GM23338 (cell line): ENCODE results near the gene LPIN1. TPM values are rescaled to one million over a fixed set of nuclear protein-coding genes. Genes with fewer than 3 reads are reported as not detected.

Experiments
- ATAC-seq: fragments of 200-7000 bp; cut with Tn5 transposase; 3 replicates; pipeline ENCODE4 v1.9.1; 2020
- DNase-seq: peaks from one replicate; pipeline ENCODE4 v3.0.0-alpha.2; 2015; ENCODE audit warnings: low spot score
- H2AFZ ChIP-seq: fragments of 200-600 bp; sonication (generic); 2 replicates; pipeline ENCODE4 v1.8.0; 2016; ENCODE audit warnings: antibody characterized with exemption, mild to moderate bottlenecking, moderate library complexity
- H3F3A ChIP-seq: fragments of 200-600 bp; sonication (generic); replicated peaks from 2 replicates; pipeline ENCODE4 v1.8.0; 2017; ENCODE audit warnings: antibody characterized with exemption, mixed run types, low read depth
- H3K27ac ChIP-seq: fragments of 200-600 bp; sonication (generic); 2 replicates; pipeline ENCODE4 v1.6.1; 2016; ENCODE audit warnings: low read depth
- H3K27me3 ChIP-seq: fragments of 200-600 bp; sonication (generic); 2 replicates; pipeline ENCODE4 v1.8.0; 2016; ENCODE audit warnings: mild to moderate bottlenecking, mixed run types, moderate library complexity; ENCODE audit not compliant: insufficient read depth
- H3K36me3 ChIP-seq: fragments of 200-600 bp; sonication (generic); 2 replicates; pipeline ENCODE4 v1.8.0; 2016; ENCODE audit warnings: mild to moderate bottlenecking; ENCODE audit not compliant: insufficient read depth
- H3K4me1 ChIP-seq: fragments of 200-600 bp; sonication (generic); 2 replicates; pipeline ENCODE4 v1.8.0; 2016; ENCODE audit warnings: mild to moderate bottlenecking, moderate library complexity; ENCODE audit not compliant: insufficient read depth
- H3K4me2 ChIP-seq: fragments of 200-600 bp; sonication (generic); 2 replicates; pipeline ENCODE4 v1.7.1; 2017; ENCODE audit warnings: mixed run types
- H3K4me3 ChIP-seq: fragments of 200-600 bp; sonication (generic); 2 replicates; pipeline ENCODE4 v1.6.1; 2016; ENCODE audit warnings: mixed run types
- H3K79me2 ChIP-seq: fragments of 200-600 bp; sonication (generic); replicated peaks from 2 replicates; pipeline ENCODE4 v1.8.0; 2017; ENCODE audit warnings: mild to moderate bottlenecking; ENCODE audit not compliant: insufficient read depth
- H3K9me2 ChIP-seq: fragments of 200-600 bp; sonication (generic); 2 replicates; pipeline ENCODE4 v1.8.0; 2017; ENCODE audit not compliant: insufficient read depth
- H4K20me1 ChIP-seq: fragments of 200-600 bp; sonication (generic); replicated peaks from 2 replicates; pipeline ENCODE4 v1.8.0; 2017; ENCODE audit warnings: mild to moderate bottlenecking; ENCODE audit not compliant: insufficient read depth
- H3K27ac Mint-ChIP-seq: 2 replicates; pipeline ENCODE4 v1.8.0; 2020; ENCODE audit warnings: inconsistent platforms, mild to moderate bottlenecking, moderate library complexity, mixed read lengths
- H3K27me3 Mint-ChIP-seq: 3 replicates; pipeline ENCODE4 v1.8.0; 2022; ENCODE audit warnings: low read depth, mild to moderate bottlenecking, moderate library complexity, mixed read lengths, inconsistent platforms; ENCODE audit not compliant: insufficient read depth, poor library complexity
- H3K36me3 Mint-ChIP-seq: 3 replicates; pipeline ENCODE4 v1.8.0; 2021; ENCODE audit warnings: low read depth, mild to moderate bottlenecking, inconsistent platforms, moderate library complexity, mixed read lengths
- H3K4me1 Mint-ChIP-seq: 3 replicates; pipeline ENCODE4 v1.8.0; 2020; ENCODE audit warnings: mild to moderate bottlenecking, inconsistent platforms, mixed read lengths
- H3K4me3 Mint-ChIP-seq: 3 replicates; pipeline ENCODE4 v1.8.0; 2021; ENCODE audit warnings: moderate library complexity, mild to moderate bottlenecking, inconsistent platforms, mixed read lengths
- H3K9me3 Mint-ChIP-seq: 3 replicates; pipeline ENCODE4 v1.8.0; 2020; ENCODE audit warnings: moderate library complexity, mild to moderate bottlenecking, inconsistent platforms, mixed read lengths
- EZH2phosphoT487 ChIP-seq: fragments of 200-600 bp; sonication (generic); IDR thresholded peaks from one replicate; pipeline ENCODE4 v1.8.1; 2018; ENCODE audit warnings: antibody characterized with exemption; ENCODE audit not compliant: unreplicated experiment
- JUNB ChIP-seq: IDR thresholded peaks from one replicate; pipeline ENCODE4 v1.6.1; 2016; ENCODE audit warnings: antibody characterized with exemption; ENCODE audit not compliant: unreplicated experiment
- POLR2AphosphoS5 ChIP-seq: IDR thresholded peaks from 2 replicates; pipeline ENCODE4 v1.6.1; 2016; ENCODE audit warnings: antibody characterized with exemption, low read depth
- STAT1 ChIP-seq: IDR thresholded peaks from one replicate; pipeline ENCODE4 v1.6.1; 2016; ENCODE audit warnings: antibody characterized with exemption; ENCODE audit not compliant: unreplicated experiment
- ZNF114 ChIP-seq: fragments of 250-450 bp; sonication (Bioruptor Pico); IDR thresholded peaks from 2 replicates; pipeline ENCODE4 v1.5.0; 2020; ENCODE audit warnings: mild to moderate bottlenecking, moderate library complexity
- ZNF331 ChIP-seq: fragments of 250-450 bp; sonication (Bioruptor Pico); IDR thresholded peaks from 2 replicates; pipeline ENCODE4 v1.5.0; 2020; ENCODE audit warnings: low read depth, mild to moderate bottlenecking, moderate library complexity
- polyA plus RNA-seq: library from polyadenylated mRNA; unstranded; fragments of >200 nt; fragmentation: Nextera tagmentation; extraction: Ambion mirVana; gene quantifications from 2 replicates; pipeline ENCODE4 v1.2.1, GENCODE V29; 2016
- total RNA-seq: library from RNA; depleted of rRNA; stranded (reverse); fragments of >200 nt; shearing (Covaris generic); gene quantifications from 2 replicates; pipeline ENCODE4 v1.2.3, GENCODE V29; 2014
- TF ChIP-seq, protein P1 (sequence below): fragments of 250-450 bp; sonication (Bioruptor Pico); IDR thresholded peaks from 2 replicates; pipeline ENCODE4 v1.5.0; 2020; ENCODE audit warnings: mild to moderate bottlenecking, moderate library complexity
- TF ChIP-seq, protein P2 (sequence below), 2 experiments: fragments of 200-600 bp in 1 of 2; sonication (generic) in 1 of 2; conservative IDR thresholded peaks; 2 replicates each; pipeline versions ENCODE4 v1.5.1 to v1.6.1; 2016 to 2017; ENCODE audit warnings: antibody characterized with exemption in 2 of 2, low read depth in 2 of 2, mild to moderate bottlenecking in 2 of 2, moderate library complexity in 1 of 2

Gene LPIN1
- total and polyA plus RNA-seq, 2 experiments from 2014 or later = 4.4 to 9.5 TPM

DNA sequence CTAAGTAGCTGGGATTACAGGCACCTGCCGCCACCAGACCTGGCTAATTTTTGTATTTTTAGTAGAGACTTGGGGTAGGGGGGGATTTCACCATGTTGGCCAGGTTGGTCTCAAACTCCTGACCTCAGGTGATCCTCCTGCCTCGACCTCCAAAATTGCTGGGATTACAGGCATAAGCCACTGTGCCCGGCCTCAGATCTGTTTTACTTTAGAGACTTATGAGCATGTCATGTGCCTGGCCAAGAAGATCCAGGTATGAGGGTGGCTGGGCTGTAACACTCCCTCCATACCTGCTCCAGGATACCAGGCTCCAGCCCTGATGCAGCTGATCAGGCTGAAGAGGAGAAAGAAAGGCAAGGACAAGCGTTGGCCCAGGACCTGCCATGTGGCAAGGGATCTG is 125.0 kb downstream of the LPIN1 start (continued):
- TF ChIP-seq, protein P1, sequence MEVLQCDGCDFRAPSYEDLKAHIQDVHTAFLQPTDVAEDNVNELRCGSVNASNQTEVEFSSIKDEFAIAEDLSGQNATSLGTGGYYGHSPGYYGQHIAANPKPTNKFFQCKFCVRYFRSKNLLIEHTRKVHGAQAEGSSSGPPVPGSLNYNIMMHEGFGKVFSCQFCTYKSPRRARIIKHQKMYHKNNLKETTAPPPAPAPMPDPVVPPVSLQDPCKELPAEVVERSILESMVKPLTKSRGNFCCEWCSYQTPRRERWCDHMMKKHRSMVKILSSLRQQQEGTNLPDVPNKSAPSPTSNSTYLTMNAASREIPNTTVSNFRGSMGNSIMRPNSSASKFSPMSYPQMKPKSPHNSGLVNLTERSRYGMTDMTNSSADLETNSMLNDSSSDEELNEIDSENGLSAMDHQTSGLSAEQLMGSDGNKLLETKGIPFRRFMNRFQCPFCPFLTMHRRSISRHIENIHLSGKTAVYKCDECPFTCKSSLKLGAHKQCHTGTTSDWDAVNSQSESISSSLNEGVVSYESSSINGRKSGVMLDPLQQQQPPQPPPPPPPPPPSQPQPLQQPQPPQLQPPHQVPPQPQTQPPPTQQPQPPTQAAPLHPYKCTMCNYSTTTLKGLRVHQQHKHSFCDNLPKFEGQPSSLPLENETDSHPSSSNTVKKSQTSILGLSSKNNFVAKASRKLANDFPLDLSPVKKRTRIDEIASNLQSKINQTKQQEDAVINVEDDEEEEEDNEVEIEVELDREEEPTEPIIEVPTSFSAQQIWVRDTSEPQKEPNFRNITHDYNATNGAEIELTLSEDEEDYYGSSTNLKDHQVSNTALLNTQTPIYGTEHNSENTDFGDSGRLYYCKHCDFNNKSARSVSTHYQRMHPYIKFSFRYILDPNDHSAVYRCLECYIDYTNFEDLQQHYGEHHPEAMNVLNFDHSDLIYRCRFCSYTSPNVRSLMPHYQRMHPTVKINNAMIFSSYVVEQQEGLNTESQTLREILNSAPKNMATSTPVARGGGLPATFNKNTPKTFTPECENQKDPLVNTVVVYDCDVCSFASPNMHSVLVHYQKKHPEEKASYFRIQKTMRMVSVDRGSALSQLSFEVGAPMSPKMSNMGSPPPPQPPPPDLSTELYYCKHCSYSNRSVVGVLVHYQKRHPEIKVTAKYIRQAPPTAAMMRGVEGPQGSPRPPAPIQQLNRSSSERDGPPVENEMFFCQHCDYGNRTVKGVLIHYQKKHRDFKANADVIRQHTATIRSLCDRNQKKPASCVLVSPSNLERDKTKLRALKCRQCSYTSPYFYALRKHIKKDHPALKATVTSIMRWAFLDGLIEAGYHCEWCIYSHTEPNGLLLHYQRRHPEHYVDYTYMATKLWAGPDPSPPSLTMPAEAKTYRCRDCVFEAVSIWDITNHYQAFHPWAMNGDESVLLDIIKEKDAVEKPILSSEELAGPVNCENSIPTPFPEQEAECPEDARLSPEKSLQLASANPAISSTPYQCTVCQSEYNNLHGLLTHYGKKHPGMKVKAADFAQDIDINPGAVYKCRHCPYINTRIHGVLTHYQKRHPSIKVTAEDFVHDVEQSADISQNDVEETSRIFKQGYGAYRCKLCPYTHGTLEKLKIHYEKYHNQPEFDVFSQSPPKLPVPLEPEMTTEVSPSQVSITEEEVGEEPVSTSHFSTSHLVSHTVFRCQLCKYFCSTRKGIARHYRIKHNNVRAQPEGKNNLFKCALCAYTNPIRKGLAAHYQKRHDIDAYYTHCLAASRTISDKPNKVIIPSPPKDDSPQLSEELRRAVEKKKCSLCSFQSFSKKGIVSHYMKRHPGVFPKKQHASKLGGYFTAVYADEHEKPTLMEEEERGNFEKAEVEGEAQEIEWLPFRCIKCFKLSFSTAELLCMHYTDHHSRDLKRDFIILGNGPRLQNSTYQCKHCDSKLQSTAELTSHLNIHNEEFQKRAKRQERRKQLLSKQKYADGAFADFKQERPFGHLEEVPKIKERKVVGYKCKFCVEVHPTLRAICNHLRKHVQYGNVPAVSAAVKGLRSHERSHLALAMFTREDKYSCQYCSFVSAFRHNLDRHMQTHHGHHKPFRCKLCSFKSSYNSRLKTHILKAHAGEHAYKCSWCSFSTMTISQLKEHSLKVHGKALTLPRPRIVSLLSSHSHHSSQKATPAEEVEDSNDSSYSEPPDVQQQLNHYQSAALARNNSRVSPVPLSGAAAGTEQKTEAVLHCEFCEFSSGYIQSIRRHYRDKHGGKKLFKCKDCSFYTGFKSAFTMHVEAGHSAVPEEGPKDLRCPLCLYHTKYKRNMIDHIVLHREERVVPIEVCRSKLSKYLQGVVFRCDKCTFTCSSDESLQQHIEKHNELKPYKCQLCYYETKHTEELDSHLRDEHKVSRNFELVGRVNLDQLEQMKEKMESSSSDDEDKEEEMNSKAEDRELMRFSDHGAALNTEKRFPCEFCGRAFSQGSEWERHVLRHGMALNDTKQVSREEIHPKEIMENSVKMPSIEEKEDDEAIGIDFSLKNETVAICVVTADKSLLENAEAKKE (CRISPR knock-in tag) = no peak
- TF ChIP-seq ZNF114 (CRISPR knock-in tag) (no peak), EZH2phosphoT487 (no peak)

DNA sequence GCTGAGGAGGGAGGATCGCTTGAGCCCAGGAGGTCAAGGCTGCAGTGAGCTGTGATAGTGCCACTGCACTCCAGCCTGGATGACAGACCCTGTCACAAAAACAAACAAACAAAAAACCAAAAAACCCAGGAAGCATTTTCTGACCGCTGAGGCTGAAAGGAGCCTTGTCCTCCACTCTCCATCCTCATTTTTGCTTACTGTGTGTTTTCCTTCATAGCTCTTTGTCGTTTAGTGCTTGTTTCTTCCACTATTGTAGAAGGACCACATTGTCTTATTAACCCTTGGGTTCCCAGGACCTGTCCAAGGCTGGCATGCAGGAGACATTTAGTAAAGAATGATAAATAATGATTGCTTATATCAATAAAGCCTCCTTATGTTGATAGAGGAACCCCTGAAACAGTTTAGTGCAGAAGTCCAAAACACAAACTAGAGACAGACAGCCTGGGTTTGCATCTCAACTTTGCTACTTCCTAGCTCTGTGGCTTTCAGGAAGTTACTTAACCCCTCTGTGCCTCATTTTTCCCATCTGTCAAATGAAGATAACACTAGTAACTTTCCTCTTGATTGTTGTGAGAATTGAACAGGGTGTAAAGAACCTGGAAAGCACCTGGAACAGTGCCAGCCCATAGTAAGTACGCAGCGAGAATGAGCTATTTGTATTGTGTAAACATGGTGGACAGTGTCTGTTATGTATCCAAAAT is 126.0 kb downstream of the LPIN1 start:
- H3K27me3 ChIP-seq = no peaks in the 10 kb centered on the region
- H3K27ac ChIP-seq = no peak overlapping the region
- H3K4me3 ChIP-seq = no peak overlapping the region
- no peak overlapping the region for H3K27ac Mint-ChIP-seq
- ATAC-seq (no peak), DNase-seq (no peak)
- H3K36me3 ChIP-seq = no peaks in the 10 kb centered on the region
- H3K9me3 Mint-ChIP-seq = peaks cover 3% of the 10 kb centered on the region
- no peaks in the 10 kb centered on the region for H3K36me3 Mint-ChIP-seq
- H3K4me3 Mint-ChIP-seq = no peak overlapping the region
- H4K20me1 ChIP-seq = no peaks in the 10 kb centered on the region
- no peak overlapping the region for H3K4me2 ChIP-seq
- H3K4me1 Mint-ChIP-seq = peaks cover 18% of the 10 kb centered on the region; the same call in 2 of the 3 replicates
- H2AFZ ChIP-seq = no peak overlapping the region; the same call in 1 of the 2 replicates
- H3F3A ChIP-seq = no peaks in the 10 kb centered on the region
- H3K4me1 ChIP-seq = no peaks in the 10 kb centered on the region
- H3K9me2 ChIP-seq = peaks cover 6% of the 10 kb centered on the region; the same call in 1 of the 2 replicates
- no peaks in the 10 kb centered on the region for H3K79me2 ChIP-seq
- H3K27me3 Mint-ChIP-seq = peaks cover 2% of the 10 kb centered on the region
- TF ChIP-seq JUNB = no peak
- TF ChIP-seq, protein P2, sequence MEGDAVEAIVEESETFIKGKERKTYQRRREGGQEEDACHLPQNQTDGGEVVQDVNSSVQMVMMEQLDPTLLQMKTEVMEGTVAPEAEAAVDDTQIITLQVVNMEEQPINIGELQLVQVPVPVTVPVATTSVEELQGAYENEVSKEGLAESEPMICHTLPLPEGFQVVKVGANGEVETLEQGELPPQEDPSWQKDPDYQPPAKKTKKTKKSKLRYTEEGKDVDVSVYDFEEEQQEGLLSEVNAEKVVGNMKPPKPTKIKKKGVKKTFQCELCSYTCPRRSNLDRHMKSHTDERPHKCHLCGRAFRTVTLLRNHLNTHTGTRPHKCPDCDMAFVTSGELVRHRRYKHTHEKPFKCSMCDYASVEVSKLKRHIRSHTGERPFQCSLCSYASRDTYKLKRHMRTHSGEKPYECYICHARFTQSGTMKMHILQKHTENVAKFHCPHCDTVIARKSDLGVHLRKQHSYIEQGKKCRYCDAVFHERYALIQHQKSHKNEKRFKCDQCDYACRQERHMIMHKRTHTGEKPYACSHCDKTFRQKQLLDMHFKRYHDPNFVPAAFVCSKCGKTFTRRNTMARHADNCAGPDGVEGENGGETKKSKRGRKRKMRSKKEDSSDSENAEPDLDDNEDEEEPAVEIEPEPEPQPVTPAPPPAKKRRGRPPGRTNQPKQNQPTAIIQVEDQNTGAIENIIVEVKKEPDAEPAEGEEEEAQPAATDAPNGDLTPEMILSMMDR (conservative IDR thresholded peaks at IDR 0.05; ENCODE audit: low read depth in 2 of 2) = no peak
- TF ChIP-seq ZNF331 (CRISPR knock-in tag) = no peak
- no peak for TF ChIP-seq POLR2AphosphoS5
- no peak for TF ChIP-seq STAT1
